CD4-positive, alpha-beta T cell (primary cell): Measurements from ENCODE around the gene AGAP1. TPM values are rescaled to one million over a fixed set of nuclear protein-coding genes. Genes with fewer than 3 reads are reported as not detected.

Source experiments
- ATAC-seq: fragments of 200-7000 bp; cut with Tn5 transposase; one replicate; pipeline ENCODE4 v1.10.0; 2022; ENCODE audit warnings: mild to moderate bottlenecking; ENCODE audit not compliant: poor library complexity
- CTCF ChIA-PET: fragments of 350-600 bp; sonication (Branson Sonifier 250); formaldehyde crosslinking; loops from one replicate; lab custom pipeline; 2021; ENCODE audit warnings: antibody characterized with exemption, inconsistent platforms; lab: Charles Lee
- POLR2A ChIA-PET: fragments of 350-600 bp; sonication (Branson Sonifier 250); formaldehyde crosslinking; loops from one replicate; lab custom pipeline; 2021; ENCODE audit warnings: antibody characterized with exemption, inconsistent platforms; lab: Charles Lee
- DNase-seq, 14 experiments: peaks; one replicate each; pipeline ENCODE4 v3.0.0-alpha.2; 2013 to 2020; ENCODE audit warnings: mixed read lengths in 2 of 14
- H3K27ac ChIP-seq, 2 donors: one replicate each; pipeline versions ENCODE4 v1.5.1 to v1.7.0; 2013; ENCODE audit warnings: low read length in 2 of 2, low read depth in 1 of 2, mild to moderate bottlenecking in 1 of 2
- H3K27me3 ChIP-seq, 2 experiments: 1 replicate in 1 of 2; 2 replicates in 1 of 2; pipeline versions ENCODE4 v1.6.1 to v1.7.0; 2013; ENCODE audit warnings: low read length in 2 of 2, control low read depth in 1 of 2, mild to moderate bottlenecking in 1 of 2, moderate library complexity in 1 of 2; ENCODE audit not compliant: insufficient read depth in 2 of 2, control insufficient read depth in 1 of 2
- H3K36me3 ChIP-seq: one replicate; pipeline ENCODE4 v1.6.1; 2013; ENCODE audit warnings: low read length, control low read depth; ENCODE audit not compliant: insufficient read depth
- H3K4me1 ChIP-seq: one replicate; pipeline ENCODE4 v1.6.1; 2013; ENCODE audit warnings: low read length, control low read depth; ENCODE audit not compliant: insufficient read depth
- H3K4me3 ChIP-seq: one replicate; pipeline ENCODE4 v1.5.1; 2013; ENCODE audit warnings: mild to moderate bottlenecking, low read length, moderate library complexity
- H3K9me3 ChIP-seq, 2 experiments: 1 replicate in 1 of 2; 2 replicates in 1 of 2; pipeline versions ENCODE4 v1.6.1 to v1.7.0; 2013; ENCODE audit warnings: low read length in 2 of 2, mild to moderate bottlenecking in 2 of 2, control low read depth in 1 of 2, moderate library complexity in 1 of 2; ENCODE audit not compliant: control insufficient read depth in 1 of 2, insufficient read depth in 1 of 2
- H3K27ac Mint-ChIP-seq: one replicate; pipeline ENCODE4 v1.8.0; 2020; ENCODE audit warnings: mixed read lengths
- H3K27me3 Mint-ChIP-seq: one replicate; pipeline ENCODE4 v1.8.0; 2021; ENCODE audit warnings: mixed read lengths
- H3K36me3 Mint-ChIP-seq: one replicate; pipeline ENCODE4 v1.8.0; 2021; ENCODE audit warnings: low read depth, mixed read lengths
- H3K4me1 Mint-ChIP-seq: one replicate; pipeline ENCODE4 v1.8.0; 2021; ENCODE audit warnings: low read depth, mixed read lengths
- H3K4me3 Mint-ChIP-seq: one replicate; pipeline ENCODE4 v1.8.0; 2020; ENCODE audit warnings: mild to moderate bottlenecking, mixed read lengths
- H3K9me3 Mint-ChIP-seq: one replicate; pipeline ENCODE4 v1.8.0; 2020; ENCODE audit warnings: mixed read lengths
- CTCF ChIP-seq: fragments of 200-600 bp; IDR thresholded peaks from one replicate; pipeline ENCODE4 v1.8.0; 2022; ENCODE audit warnings: antibody characterized with exemption, mild to moderate bottlenecking
- intact Hi-C, 2 experiments: fragments of 100-400 bp; cut with DNase I in 1 of 2; cut with micrococcal nuclease in 1 of 2; formaldehyde crosslinking; loops; one replicate each; pipeline versions ENCODE4 v1.15.1 to v1.9.0; 2023 to 2025; cut with DNase I, micrococcal nuclease
- total RNA-seq, 174 experiments: library from RNA in 2 of 174; stranded (reverse) in 2 of 174; gene quantifications; one replicate each; pipeline ENCODE4 v1.2.3 and lab custom pipeline; 2021 to 2026

Gene AGAP1
- total RNA-seq, 2 experiments from 2014 or later, result 2.6 to 3.1 TPM

- TF ChIP-seq CTCF, result no peak
- H3K27me3 ChIP-seq, result peaks cover 3 to 9% of the 10 kb centered on the region in 2 experiments
- DNase-seq (no peak), ATAC-seq (no peak)
- no peaks in the 10 kb centered on the region for H3K36me3 Mint-ChIP-seq
- H3K27me3 Mint-ChIP-seq, result peaks cover 21% of the 10 kb centered on the region
- H3K9me3 ChIP-seq, result peaks cover 0 to 7% of the 10 kb centered on the region in 2 experiments
- no peaks in the 10 kb centered on the region for H3K4me1 Mint-ChIP-seq
- no peaks in the 10 kb centered on the region for H3K36me3 ChIP-seq
- no peak overlapping the region for H3K27ac ChIP-seq
- H3K4me1 ChIP-seq, result no peaks in the 10 kb centered on the region
- no peaks in the 10 kb centered on the region for H3K9me3 Mint-ChIP-seq
- no peak overlapping the region for H3K4me3 Mint-ChIP-seq
- intact Hi-C loops, result no loop called here
- ChIA-PET CTCF (no interaction called here), POLR2A (no interaction called here)
- no peak overlapping the region for H3K4me3 ChIP-seq
- H3K27ac Mint-ChIP-seq, result no peak overlapping the region
Measured at GRCh38 chr2:235860111-235860510, 366.3 kb downstream of the AGAP1 start.

GRCh38 chr2:235860871-235861270 is 367.0 kb downstream of the AGAP1 start:
- TF ChIP-seq CTCF, result no peak
- H3K4me3 Mint-ChIP-seq, result no peak overlapping the region
- H3K4me3 ChIP-seq, result no peak overlapping the region
- H3K27ac ChIP-seq, result no peak overlapping the region
- no peaks in the 10 kb centered on the region for H3K4me1 Mint-ChIP-seq
- peaks cover 0 to 7% of the 10 kb centered on the region in 2 experiments for H3K9me3 ChIP-seq
- ATAC-seq (no peak), DNase-seq (no peak)
- H3K36me3 Mint-ChIP-seq, result no peaks in the 10 kb centered on the region
- peaks cover 3 to 13% of the 10 kb centered on the region in 2 experiments for H3K27me3 ChIP-seq
- H3K27ac Mint-ChIP-seq, result no peak overlapping the region
- no peaks in the 10 kb centered on the region for H3K36me3 ChIP-seq
- CTCF ChIA-PET, result no interaction called here
- H3K9me3 Mint-ChIP-seq, result no peaks in the 10 kb centered on the region
- H3K4me1 ChIP-seq, result no peaks in the 10 kb centered on the region
- H3K27me3 Mint-ChIP-seq, result peaks cover 23% of the 10 kb centered on the region
- POLR2A ChIA-PET, result no interaction called here
- intact Hi-C loops, result no loop called here

GRCh38 chr2:235861383-235861782 is 367.5 kb downstream of the AGAP1 start:
- H3K36me3 ChIP-seq, result no peaks in the 10 kb centered on the region

More at GRCh38 chr2:235861383-235861782, 367.5 kb downstream of the AGAP1 start:
- H3K4me3 ChIP-seq, result no peak overlapping the region
- ATAC-seq (no peak), DNase-seq (no peak)
- Mint-ChIP-seq H3K27ac (no peak overlapping the region), H3K9me3 (no peaks in the 10 kb centered on the region), H3K27me3 (peaks cover 28% of the 10 kb centered on the region), H3K36me3 (no peaks in the 10 kb centered on the region), H3K4me3 (no peak overlapping the region), H3K4me1 (no peaks in the 10 kb centered on the region)
- POLR2A ChIA-PET, result no interaction called here
- CTCF ChIA-PET, result no interaction called here
- peaks cover 3 to 17% of the 10 kb centered on the region in 2 experiments for H3K27me3 ChIP-seq
- H3K27ac ChIP-seq, result no peak overlapping the region
- intact Hi-C loops, result no loop called here
- H3K4me1 ChIP-seq, result no peaks in the 10 kb centered on the region
- peaks cover 0 to 7% of the 10 kb centered on the region in 2 experiments for H3K9me3 ChIP-seq
- no peak for TF ChIP-seq CTCF
